Heart left ventricle (tissue), 16 donors: Measurements from ENCODE around the gene RALGAPA2. TPM values are rescaled to one million over a fixed set of nuclear protein-coding genes. Genes with fewer than 3 reads are reported as not detected.

Experiments used
- ATAC-seq, 4 donors: fragments of 200-7000 bp; cut with Tn5 transposase; one replicate each; pipeline ENCODE4 v1.9.1; 2020 to 2022; ENCODE audit warnings: moderate library complexity in 4 of 4, mild to moderate bottlenecking in 3 of 4, moderate number of reproducible peaks in 1 of 4
- DNase-seq, 5 donors: peaks; one replicate each; pipeline ENCODE4 v3.0.0-alpha.2; 2020
- H3K27ac ChIP-seq, 12 donors: fragments of 200-600 bp; sonication (generic) in 4 of 12; one replicate each; pipeline versions ENCODE4 v1.5.0 to v1.8.0; 2016 to 2022; ENCODE audit warnings: mild to moderate bottlenecking in 2 of 12
- H3K27me3 ChIP-seq, 9 donors: fragments of 200-600 bp; sonication (generic) in 2 of 9; one replicate each; pipeline versions ENCODE4 v1.5.1 to v1.8.0; 2016 to 2022; ENCODE audit warnings: mild to moderate bottlenecking in 3 of 9
- H3K36me3 ChIP-seq, 9 donors: fragments of 200-600 bp; sonication (generic) in 2 of 9; one replicate each; pipeline versions ENCODE4 v1.5.0 to v1.8.0; 2018 to 2022; ENCODE audit warnings: mild to moderate bottlenecking in 2 of 9
- H3K4me1 ChIP-seq, 12 donors: fragments of 200-600 bp; sonication (generic) in 4 of 12; one replicate each; pipeline versions ENCODE4 v1.5.0 to v1.8.0; 2016 to 2022; ENCODE audit warnings: mild to moderate bottlenecking in 3 of 12
- H3K4me3 ChIP-seq, 12 donors: fragments of 200-600 bp; sonication (generic) in 4 of 12; one replicate each; pipeline versions ENCODE4 v1.5.0 to v1.8.0; 2017 to 2022; ENCODE audit warnings: mild to moderate bottlenecking in 9 of 12, moderate library complexity in 4 of 12
- H3K9me3 ChIP-seq, 12 donors: fragments of 200-600 bp; sonication (generic) in 4 of 12; one replicate each; pipeline versions ENCODE4 v1.5.0 to v1.8.0; 2016 to 2022; ENCODE audit warnings: mild to moderate bottlenecking in 1 of 12
- POLR2A ChIP-seq, 2 donors: fragments of 450-650 bp; IDR thresholded peaks; one replicate each; pipeline ENCODE4 v1.6.1; 2017; ENCODE audit warnings: antibody characterized with exemption in 2 of 2, mild to moderate bottlenecking in 2 of 2, moderate library complexity in 2 of 2
- WGBS, 4 donors: extraction: QIAGEN DNeasy Blood & Tissue Kit in 2 of 4; methylation state at CpG; one replicate each; pipeline versions ENCODE4 v1.1.5 to v1.1.7; 2013 to 2018; 5-methylcytosine and 5-hydroxymethylcytosine counted together
- intact Hi-C, 10 donors: fragments of 100-400 bp; cut with DNase I; formaldehyde crosslinking; loops; one replicate each; pipeline versions ENCODE4 v1.11.1 to v1.14.2; 2022
- polyA plus RNA-seq, 2 donors: library from polyadenylated mRNA; stranded (reverse); fragments of 200-250 nt; gene quantifications; one replicate each; pipeline ENCODE4 v1.2.3, GENCODE V29; 2013
- total RNA-seq, 9 donors: library from RNA; depleted of rRNA in 2 of 9; stranded (reverse); fragments of >200 nt in 2 of 9; fragmentation: NEBNext Ultra II Directional in 3 of 9; extraction: Animal tissue kit (Norgen Biotek cat#: 25700) in 3 of 9; gene quantifications; one replicate each; pipeline versions ENCODE4 v1.1.0 to v1.2.4, GENCODE V29; 2016 to 2023
- TF ChIP-seq, protein P1 (sequence below), 12 donors: fragments of 200-600 bp; sonication (generic) in 4 of 12; IDR thresholded peaks; one replicate each; pipeline versions ENCODE4 v1.5.0 to v1.8.0; 2018 to 2022; ENCODE audit warnings: antibody characterized with exemption in 12 of 12, mild to moderate bottlenecking in 5 of 12
- donor health status: ischemic (EF 13 %, LVEDD 7.1; RV severe dilation, severe dysfunction).
- donor health status: healthy with polysubstance abuse.
- donor health status: DM: no; HTN: yes; CAD: no.
- donor health status: DM: no; HTN: no; CAD: no.
- donor health status: ischemic (EF 25% LVEDD 6.9; RV normal size, moderate dysfunction).
- donor health status: ischemic (EF 25% LVEDD 5.7; RV mildly dilated, moderate dysfunction).
- donor health status: healthy.
- donor health status: DM: yes; HTN: yes; CAD: no.
- donor health status: ischemic (EF 35%, LVEDD 5.7; RV mildly dilated, moderate dysfunction).
- donor health status: nonischemic (EF 11% LVEDD 7.7; RV severe dilation, severe dysfunction).
- donor health status: DM: yes; HTN: yes; CAD: no.
- donor health status: PGD.
- donor health status: ischemic (EF 29% LVEDD 5.4; RV normal size, mild dysfunction).
- donor health status: nonischemic (EF 23%, LVEDD 6.1; RV moderate dilation, normal function).

Gene RALGAPA2
- total and polyA plus RNA-seq, 11 donors = 5.6 to 33.8 (median 21.4) TPM

GRCh38 chr20:20412750-20413149 lies 299.7 kb downstream of the RALGAPA2 start:
- H3K4me1 ChIP-seq = peaks cover 0 to 23% (median 7%) of the 10 kb centered on the region in 12 donors
- H3K27ac ChIP-seq = no peak overlapping the region
- H3K36me3 ChIP-seq = peaks cover 0 to 2% (median 0%) of the 10 kb centered on the region in 9 donors
- DNase-seq (no peak), ATAC-seq (no peak)
- H3K4me3 ChIP-seq = no peak overlapping the region
- H3K9me3 ChIP-seq = no peaks in the 10 kb centered on the region
- WGBS, 4 donors = 72 to 81% (median 74%) methylated on average over 9 of the region's 9 CpGs
- TF ChIP-seq, protein P1, sequence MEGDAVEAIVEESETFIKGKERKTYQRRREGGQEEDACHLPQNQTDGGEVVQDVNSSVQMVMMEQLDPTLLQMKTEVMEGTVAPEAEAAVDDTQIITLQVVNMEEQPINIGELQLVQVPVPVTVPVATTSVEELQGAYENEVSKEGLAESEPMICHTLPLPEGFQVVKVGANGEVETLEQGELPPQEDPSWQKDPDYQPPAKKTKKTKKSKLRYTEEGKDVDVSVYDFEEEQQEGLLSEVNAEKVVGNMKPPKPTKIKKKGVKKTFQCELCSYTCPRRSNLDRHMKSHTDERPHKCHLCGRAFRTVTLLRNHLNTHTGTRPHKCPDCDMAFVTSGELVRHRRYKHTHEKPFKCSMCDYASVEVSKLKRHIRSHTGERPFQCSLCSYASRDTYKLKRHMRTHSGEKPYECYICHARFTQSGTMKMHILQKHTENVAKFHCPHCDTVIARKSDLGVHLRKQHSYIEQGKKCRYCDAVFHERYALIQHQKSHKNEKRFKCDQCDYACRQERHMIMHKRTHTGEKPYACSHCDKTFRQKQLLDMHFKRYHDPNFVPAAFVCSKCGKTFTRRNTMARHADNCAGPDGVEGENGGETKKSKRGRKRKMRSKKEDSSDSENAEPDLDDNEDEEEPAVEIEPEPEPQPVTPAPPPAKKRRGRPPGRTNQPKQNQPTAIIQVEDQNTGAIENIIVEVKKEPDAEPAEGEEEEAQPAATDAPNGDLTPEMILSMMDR (IDR thresholded peaks at IDR 0.05) = no peak
- TF ChIP-seq POLR2A (IDR thresholded peaks at IDR 0.05) = no peak
- intact Hi-C loops = loop anchor here in 1 of 10 donors (10.0 kb wide), 1 partner anchor 68 kb away; no protein-coding TSS in a partner anchor
- H3K27me3 ChIP-seq = no peaks in the 10 kb centered on the region

GRCh38 chr20:20411836-20412235 lies 300.6 kb downstream of the RALGAPA2 start:
- Histone ChIP-seq H3K9me3 (no peaks in the 10 kb centered on the region), H3K27ac (no peak overlapping the region), H3K4me3 (no peak overlapping the region), H3K4me1 (peaks cover 0 to 23% (median 7%) of the 10 kb centered on the region in 12 donors), H3K27me3 (no peaks in the 10 kb centered on the region), H3K36me3 (peaks cover 0 to 2% (median 0%) of the 10 kb centered on the region in 9 donors)
- no peak for ATAC-seq
- no peak for DNase-seq
- WGBS, 4 donors = 92 to 94% (median 93%) methylated on average over 17 of the region's 17 CpGs
- intact Hi-C loops = loop anchor here in 1 of 10 donors (10.0 kb wide), 1 partner anchor 67 kb away; no protein-coding TSS in a partner anchor
- no peak for TF ChIP-seq POLR2A (IDR thresholded peaks at IDR 0.05)
- TF ChIP-seq, protein P1 (IDR thresholded peaks at IDR 0.05) = no peak

GRCh38 chr20:20411402-20411801 lies 301.0 kb downstream of the RALGAPA2 start:
- no peaks in the 10 kb centered on the region for H3K9me3 ChIP-seq
- no peak overlapping the region for H3K4me3 ChIP-seq
- peaks cover 0 to 3% (median 0%) of the 10 kb centered on the region in 9 donors for H3K36me3 ChIP-seq
- no peak for TF ChIP-seq POLR2A (IDR thresholded peaks at IDR 0.05)
- TF ChIP-seq, protein P1 (IDR thresholded peaks at IDR 0.05) = no peak
- no peak for DNase-seq
- intact Hi-C loops = loop anchor here in 1 of 10 donors (10.0 kb wide), 1 partner anchor 67 kb away; no protein-coding TSS in a partner anchor
- H3K4me1 ChIP-seq = peaks cover 0 to 23% (median 7%) of the 10 kb centered on the region in 12 donors
- no peak overlapping the region for H3K27ac ChIP-seq
- H3K27me3 ChIP-seq = no peaks in the 10 kb centered on the region
- no peak for ATAC-seq
- WGBS, 4 donors = 65 to 74% (median 70%) methylated on average over 12 of the region's 12 CpGs

- no peaks in the 10 kb centered on the region for H3K9me3 ChIP-seq
- H3K27me3 ChIP-seq = no peaks in the 10 kb centered on the region
- peak; percentile 36 to 71 (median 64) for DNase-seq
- 29 to 40% (median 32%) methylated on average over 6 of the region's 6 CpGs for whole genome bisulfite sequencing, 4 donors
- peaks cover 0 to 23% (median 7%) of the 10 kb centered on the region in 12 donors for H3K4me1 ChIP-seq
- H3K4me3 ChIP-seq = no peak overlapping the region
- ATAC-seq = peak; percentile 83 to 96 (median 92)
- TF ChIP-seq, protein P1 (IDR thresholded peaks at IDR 0.05) = no peak
- no peak for TF ChIP-seq POLR2A (IDR thresholded peaks at IDR 0.05)
- intact Hi-C loops = loop anchor here in 1 of 10 donors (10.0 kb wide), 1 partner anchor 66 kb away; no protein-coding TSS in a partner anchor
- peaks cover 0 to 9% (median 0%) of the 10 kb centered on the region in 9 donors for H3K36me3 ChIP-seq
- H3K27ac ChIP-seq = no peak overlapping the region
These were observed 301.8 kb downstream of the RALGAPA2 start for GRCh38 chr20:20410678-20411077.
